A673 (cell line): ENCODE measurements around the gene EDEM1.

Source experiments
- CTCF ChIP-seq: fragments of 300-800, 200-600 bp; sonication (generic); conservative IDR thresholded peaks from 2 replicates; pipeline ENCODE4 v1.5.1; 2017; ENCODE audit warnings: low read depth, mild to moderate bottlenecking, antibody characterized with exemption, low read length, moderate library complexity, mixed read lengths
- EZH2 ChIP-seq: fragments of 200-600 bp; sonication (generic); IDR thresholded peaks from 2 replicates; pipeline ENCODE4 v1.6.1; 2017; ENCODE audit warnings: borderline replicate concordance, low read depth, mild to moderate bottlenecking, mixed read lengths, antibody characterized with exemption, low read length; ENCODE audit not compliant: poor library complexity, severe bottlenecking

DNA sequence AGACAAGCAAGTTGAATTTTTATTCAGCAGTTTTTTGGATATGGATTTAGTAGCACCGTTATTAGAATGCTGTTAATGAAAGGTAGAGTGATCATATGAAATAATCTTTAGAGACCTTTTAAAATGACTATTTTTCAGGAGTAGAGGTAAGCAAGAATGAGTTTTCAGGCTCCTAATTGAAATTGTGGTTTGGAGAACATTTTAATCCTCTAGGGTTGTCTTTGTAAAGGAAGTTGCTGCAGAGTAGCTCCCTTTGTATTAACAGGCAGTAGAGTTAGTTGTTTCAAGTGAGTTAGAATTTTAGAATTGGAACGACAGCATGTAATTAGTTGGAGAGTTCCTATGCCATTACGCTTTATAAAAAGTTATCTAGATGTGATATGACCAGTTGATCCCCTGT lies 27.2 kb upstream of the EDEM1 start:
- TF ChIP-seq CTCF, result no peak
- no peak for TF ChIP-seq EZH2
